ENCODE data around the gene ORMDL1. TPM values are rescaled to one million over a fixed set of nuclear protein-coding genes. Genes with fewer than 3 reads are reported as not detected.

ORMDL1 gene
- total and polyA plus RNA-seq, 2 of the 4 experiments (the other 2 are of a cell fraction): 35.8 to 66.8 TPM

- POLR2A ChIA-PET (ENCODE audit: unreplicated experiment): no interaction called here
- Histone ChIP-seq H2BK5ac (ENCODE audit: low read depth, low read length, poor library complexity, severe bottlenecking) (no peak overlapping the region), H4K5ac (ENCODE audit: low read depth, low read length) (no peak overlapping the region), H3K36me3 (ENCODE audit: control insufficient read depth, insufficient read depth, low read length) (peaks cover 3% of the 10 kb centered on the region; the same call in 1 of the 2 replicates), H2BK20ac (ENCODE audit: low read depth, low read length) (no peak overlapping the region), H2AFZ (replicated peaks; ENCODE audit: low read length, poor library complexity) (no peak overlapping the region), H3K79me1 (ENCODE audit: low read depth in 1 of 2, low read length in 2 of 2) (no peaks in the 10 kb centered on the region; a peak in 1 of 4 replicates), H3K14ac (replicated peaks; ENCODE audit: low read depth, low read length) (no peak overlapping the region), H2AK5ac (ENCODE audit: low read depth, low read length) (no peak overlapping the region), H3K9me1 (ENCODE audit: insufficient read depth, low read length) (no peaks in the 10 kb centered on the region), H2BK15ac (ENCODE audit: low read depth, low read length) (no peak overlapping the region), H3K4me3 (ENCODE audit: insufficient read depth, low read depth, low read length) (no peak overlapping the region), H3K9ac (ENCODE audit: low read depth, low read length) (no peak overlapping the region), H3K4ac (ENCODE audit: low read depth, low read length) (no peak overlapping the region), H3K56ac (ENCODE audit: extremely low read depth, insufficient read depth, low read length) (no peak overlapping the region), H4K20me1 (ENCODE audit: insufficient read depth, low read length) (no peaks in the 10 kb centered on the region), H3K4me1 (ENCODE audit: control insufficient read depth, insufficient read depth, low read length) (peaks cover 4% of the 10 kb centered on the region), H3K27ac (ENCODE audit: insufficient read depth, low read length) (no peak overlapping the region), H3K18ac (ENCODE audit: low read depth, low read length) (no peak overlapping the region), H3K23ac (ENCODE audit: low read depth, low read length) (no peak overlapping the region), H3K27me3 (ENCODE audit: control insufficient read depth, insufficient read depth, low read length) (no peaks in the 10 kb centered on the region), H4K8ac (ENCODE audit: low read depth in 2 of 2, low read length in 2 of 2) (no peak overlapping the region), H3K4me2 (ENCODE audit: low read depth, low read length) (no peak overlapping the region), H3K9me3 (ENCODE audit: control insufficient read depth, insufficient read depth, low read length) (no peaks in the 10 kb centered on the region), H4K91ac (ENCODE audit: insufficient read depth, low read depth, low read length) (no peak overlapping the region), H2BK120ac (ENCODE audit: low read depth, low read length) (no peak overlapping the region), H2AK9ac (replicated peaks; ENCODE audit: low read depth, low read length, poor library complexity) (no peak overlapping the region)
- TF ChIP-seq SMC3 (IDR thresholded peaks at IDR 0.05; ENCODE audit: low read depth, low read length) (no peak), MAFK (IDR thresholded peaks at IDR 0.05; ENCODE audit: low read depth, low read length) (no peak), RAD21 (IDR thresholded peaks at IDR 0.05; ENCODE audit: low read length) (no peak), USF2 (IDR thresholded peaks at IDR 0.05; ENCODE audit: low read depth, low read length) (no peak), POLR2A (IDR thresholded peaks at IDR 0.05; ENCODE audit: low read depth, low read length) (no peak), CHD1 (IDR thresholded peaks at IDR 0.05; ENCODE audit: low read depth, low read length) (no peak), ELK1 (IDR thresholded peaks at IDR 0.05; ENCODE audit: borderline replicate concordance, low read depth, low read length) (no peak), FOS (IDR thresholded peaks at IDR 0.05; ENCODE audit: low read depth, low read length) (no peak), RCOR1 (IDR thresholded peaks at IDR 0.05; ENCODE audit: insufficient replicate concordance, low read length) (no peak), MXI1 (IDR thresholded peaks at IDR 0.05; ENCODE audit: borderline replicate concordance, low read depth, low read length) (no peak), BHLHE40 (IDR thresholded peaks at IDR 0.05; ENCODE audit: low read depth, low read length) (no peak), RFX5 (IDR thresholded peaks at IDR 0.05; ENCODE audit: low read depth, low read length) (no peak), MAZ (IDR thresholded peaks at IDR 0.05; ENCODE audit: borderline replicate concordance, low read depth, low read length) (no peak), CEBPB (IDR thresholded peaks at IDR 0.05; ENCODE audit: low read depth, low read length) (no peak)
- TF ChIP-seq, protein P1, sequence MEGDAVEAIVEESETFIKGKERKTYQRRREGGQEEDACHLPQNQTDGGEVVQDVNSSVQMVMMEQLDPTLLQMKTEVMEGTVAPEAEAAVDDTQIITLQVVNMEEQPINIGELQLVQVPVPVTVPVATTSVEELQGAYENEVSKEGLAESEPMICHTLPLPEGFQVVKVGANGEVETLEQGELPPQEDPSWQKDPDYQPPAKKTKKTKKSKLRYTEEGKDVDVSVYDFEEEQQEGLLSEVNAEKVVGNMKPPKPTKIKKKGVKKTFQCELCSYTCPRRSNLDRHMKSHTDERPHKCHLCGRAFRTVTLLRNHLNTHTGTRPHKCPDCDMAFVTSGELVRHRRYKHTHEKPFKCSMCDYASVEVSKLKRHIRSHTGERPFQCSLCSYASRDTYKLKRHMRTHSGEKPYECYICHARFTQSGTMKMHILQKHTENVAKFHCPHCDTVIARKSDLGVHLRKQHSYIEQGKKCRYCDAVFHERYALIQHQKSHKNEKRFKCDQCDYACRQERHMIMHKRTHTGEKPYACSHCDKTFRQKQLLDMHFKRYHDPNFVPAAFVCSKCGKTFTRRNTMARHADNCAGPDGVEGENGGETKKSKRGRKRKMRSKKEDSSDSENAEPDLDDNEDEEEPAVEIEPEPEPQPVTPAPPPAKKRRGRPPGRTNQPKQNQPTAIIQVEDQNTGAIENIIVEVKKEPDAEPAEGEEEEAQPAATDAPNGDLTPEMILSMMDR (conservative IDR thresholded peaks at IDR 0.05; ENCODE audit: low read depth, low read length): no peak
- CTCF ChIA-PET: no interaction called here
- WGBS, 2 experiments (ENCODE audit: extremely low coverage in 2 of 2, insufficient read length in 1 of 2): 100% methylated on average over 3 of the region's 5 CpGs; no CpG with 5 or more reads in 1 of the 2 experiments
- no peak for ATAC-seq (ENCODE audit: low read depth)
- in situ Hi-C loops (cut with MboI; ENCODE audit: low sequenced_read_pairs): no loop called here
- no peak for DNase-seq
- dilution Hi-C loops (cut with HindIII; ENCODE audit: low sequenced_read_pairs, unreplicated experiment): no loop called here
- no TSS peak for BruUV-seq (replicated peaks)
- intact Hi-C loops (cut with micrococcal nuclease): no loop called here
These were observed 41.9 kb upstream of the ORMDL1 start for GRCh38 chr2:189826039-189826438.

Data from IMR-90 (cell line).